Measurements from ENCODE around the gene CTTNBP2.

DNA sequence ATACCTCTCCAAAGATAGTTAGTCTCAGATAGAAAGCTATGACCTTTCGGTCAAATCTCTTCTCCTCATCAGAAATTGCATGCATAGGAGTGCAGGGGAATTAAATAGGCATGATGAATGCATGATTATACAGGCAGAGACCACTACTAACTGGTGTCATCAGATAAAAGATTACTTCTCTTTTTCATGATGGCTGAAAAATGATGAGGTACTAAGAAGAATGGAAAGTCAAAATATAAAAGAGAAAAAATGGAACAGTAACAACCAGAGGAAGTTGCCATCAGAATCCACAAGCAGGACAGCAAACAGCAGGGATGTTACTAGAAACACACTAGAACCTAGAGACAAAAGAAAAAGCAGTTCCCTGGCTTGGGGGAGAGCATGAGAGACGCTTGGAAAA lies 31.6 kb downstream of the CTTNBP2 start:
- TF ChIP-seq POLR2A (IDR thresholded peaks at IDR 0.05) (no peak), POLR2AphosphoS5 (IDR thresholded peaks at IDR 0.05) (no peak)

Data from spleen (tissue), 3 donors.